H1 (cell line): ENCODE data around the gene TRAK1. TPM values are rescaled to one million over a fixed set of nuclear protein-coding genes. Genes with fewer than 3 reads are reported as not detected.

ENCODE experiments used
- CTCF ChIA-PET: fragments of 300-600 bp; sonication (Branson Sonifier 250); formaldehyde crosslinking; loops from one replicate; lab custom pipeline; 2021; ENCODE audit not compliant: partially characterized antibody; lab: Charles Lee
- POLR2A ChIA-PET: fragments of 300-600 bp; sonication (Branson Sonifier 250); formaldehyde crosslinking; loops from one replicate; lab custom pipeline; 2021; ENCODE audit warnings: inconsistent platforms; ENCODE audit not compliant: partially characterized antibody; lab: Charles Lee
- DNase-seq, 2 experiments: peaks; one replicate each; pipeline versions ENCODE4 v3.0.0 to v3.0.0-alpha.2; 2010 to 2022; ENCODE audit warnings: low spot score in 2 of 2, low read depth in 1 of 2, mixed read lengths in 1 of 2
- FAIRE-seq: peaks from 2 replicates; lab custom pipeline; 2011; peaks lifted over from hg19 to GRCh38; lab: Jason Lieb, UNC
- H2AFZ ChIP-seq: 2 replicates; pipeline ENCODE4 v1.8.1; 2012; ENCODE audit warnings: low read length, inconsistent platforms
- H2AK5ac ChIP-seq: 2 replicates; pipeline ENCODE4 v1.6.1; 2013; ENCODE audit warnings: low read depth, low read length
- H2BK120ac ChIP-seq: replicated peaks from 2 replicates; pipeline ENCODE3; 2013; ENCODE audit warnings: low read depth, low read length, inconsistent platforms
- H2BK12ac ChIP-seq: 2 replicates; pipeline ENCODE4 v1.6.1; 2013; ENCODE audit warnings: low read depth, low read length
- H2BK15ac ChIP-seq: 2 replicates; pipeline ENCODE4 v1.6.1; 2013; ENCODE audit warnings: low read length
- H2BK20ac ChIP-seq: 2 replicates; pipeline ENCODE4 v1.6.1; 2013; ENCODE audit warnings: low read length
- H2BK5ac ChIP-seq: 2 replicates; pipeline ENCODE4 v1.6.1; 2013; ENCODE audit warnings: low read depth, low read length
- H3K14ac ChIP-seq: 2 replicates; pipeline ENCODE4 v1.6.1; 2013; ENCODE audit warnings: inconsistent platforms; ENCODE audit not compliant: insufficient read length
- H3K18ac ChIP-seq: 2 replicates; pipeline ENCODE4 v1.6.1; 2013; ENCODE audit warnings: low read length; ENCODE audit errors: extremely low read depth
- H3K23ac ChIP-seq: 2 replicates; pipeline ENCODE4 v1.6.1; 2013; ENCODE audit warnings: inconsistent platforms; ENCODE audit not compliant: insufficient read length
- H3K23me2 ChIP-seq: 2 replicates; pipeline ENCODE4 v1.6.1; 2013; ENCODE audit warnings: low read depth, low read length
- H3K27ac ChIP-seq: 2 replicates; pipeline ENCODE4 v1.6.1; 2011; ENCODE audit warnings: low read depth, low read length, inconsistent platforms
- H3K27me3 ChIP-seq, 4 experiments: replicated peaks in 1 of 4; 1 replicate in 1 of 4; 2 replicates in 3 of 4; pipeline versions ENCODE4 v1.6.1 to v1.8.1; 2011 to 2013; ENCODE audit warnings: low read length in 3 of 4, mild to moderate bottlenecking in 3 of 4, inconsistent platforms in 2 of 4, mixed read lengths in 2 of 4, moderate library complexity in 1 of 4; ENCODE audit not compliant: control insufficient read depth in 3 of 4, insufficient read depth in 3 of 4; ENCODE audit errors: extremely low read depth in 1 of 4
- H3K36me3 ChIP-seq, 4 experiments: 2 replicates each; pipeline versions ENCODE4 v1.6.1 to v1.8.1; 2011 to 2013; ENCODE audit warnings: mild to moderate bottlenecking in 4 of 4, low read length in 3 of 4, moderate library complexity in 2 of 4, control low read depth in 1 of 4, inconsistent platforms in 1 of 4; ENCODE audit not compliant: insufficient read depth in 4 of 4, control insufficient read depth in 2 of 4
- H3K4ac ChIP-seq: replicated peaks from 2 replicates; pipeline ENCODE3; 2013; ENCODE audit warnings: low read length, low read depth, mixed read lengths, inconsistent platforms; ENCODE audit not compliant: insufficient read length
- H3K4me1 ChIP-seq, 4 experiments: replicated peaks in 1 of 4; 1 replicate in 1 of 4; 2 replicates in 3 of 4; pipeline versions ENCODE4 v1.6.1 to v1.8.1; 2011 to 2013; ENCODE audit warnings: low read length in 3 of 4, inconsistent platforms in 2 of 4, mixed read lengths in 1 of 4; ENCODE audit not compliant: insufficient read depth in 4 of 4, control insufficient read depth in 3 of 4
- H3K4me2 ChIP-seq, 2 experiments: 2 replicates each; pipeline versions ENCODE4 v1.6.1 to v1.8.1; 2011 to 2013; ENCODE audit warnings: low read depth in 2 of 2, low read length in 2 of 2, control low read depth in 1 of 2, inconsistent platforms in 1 of 2, mild to moderate bottlenecking in 1 of 2; ENCODE audit not compliant: insufficient read depth in 1 of 2
- H3K4me3 ChIP-seq, 4 experiments: fragments of 200-600, 300-600 bp in 1 of 4; sonication (generic), shearing (Covaris generic), sonication (Bioruptor Twin) in 1 of 4; 2 replicates each; pipeline versions ENCODE4 v1.5.1 to v1.8.1; 2011 to 2016; ENCODE audit warnings: low read length in 4 of 4, low read depth in 3 of 4, control low read depth in 2 of 4, inconsistent platforms in 2 of 4, mild to moderate bottlenecking in 2 of 4, mixed read lengths in 1 of 4, moderate library complexity in 1 of 4; ENCODE audit not compliant: insufficient read depth in 2 of 4; ENCODE audit errors: extremely low read depth in 1 of 4
- H3K56ac ChIP-seq: replicated peaks from 2 replicates; pipeline ENCODE3; 2013; ENCODE audit warnings: low read depth, mild to moderate bottlenecking, mixed read lengths, low read length, inconsistent platforms; ENCODE audit not compliant: insufficient read length
- H3K79me1 ChIP-seq: 2 replicates; pipeline ENCODE4 v1.6.1; 2013; ENCODE audit warnings: low read depth, low read length, control low read depth
- H3K79me2 ChIP-seq, 2 experiments: 2 replicates each; pipeline versions ENCODE4 v1.6.1 to v1.8.1; 2012 to 2013; ENCODE audit warnings: low read length in 2 of 2, mild to moderate bottlenecking in 2 of 2, inconsistent platforms in 1 of 2; ENCODE audit not compliant: insufficient read depth in 2 of 2, control insufficient read depth in 1 of 2
- H3K9ac ChIP-seq, 4 experiments: replicated peaks in 1 of 4; 1 replicate in 1 of 4; 2 replicates in 3 of 4; pipeline versions ENCODE4 v1.6.1 to v1.8.1; 2011 to 2013; ENCODE audit warnings: low read depth in 3 of 4, low read length in 3 of 4, control low read depth in 2 of 4, mild to moderate bottlenecking in 2 of 4, moderate library complexity in 2 of 4, inconsistent platforms in 1 of 4; ENCODE audit errors: extremely low read depth in 1 of 4
- H3K9me3 ChIP-seq, 2 experiments: 2 replicates each; pipeline versions ENCODE4 v1.6.1 to v1.8.1; 2012 to 2013; ENCODE audit warnings: mild to moderate bottlenecking in 2 of 2, moderate library complexity in 2 of 2, control low read depth in 1 of 2, inconsistent platforms in 1 of 2, low read depth in 1 of 2, low read length in 1 of 2, mixed read lengths in 1 of 2; ENCODE audit not compliant: insufficient read depth in 2 of 2
- H4K20me1 ChIP-seq, 2 experiments: replicated peaks in 1 of 2; 2 replicates each; pipeline versions ENCODE3 to v1.8.1; 2011 to 2013; ENCODE audit warnings: inconsistent platforms in 2 of 2, low read length in 2 of 2, mild to moderate bottlenecking in 1 of 2; ENCODE audit not compliant: insufficient read depth in 2 of 2, control insufficient read depth in 1 of 2
- H4K5ac ChIP-seq: 2 replicates; pipeline ENCODE4 v1.6.1; 2013; ENCODE audit warnings: low read length, low read depth, mixed read lengths, inconsistent platforms; ENCODE audit not compliant: insufficient read length
- H4K8ac ChIP-seq: 2 replicates; pipeline ENCODE4 v1.8.0; 2013; ENCODE audit warnings: mild to moderate bottlenecking, moderate library complexity, low read length, inconsistent platforms; ENCODE audit not compliant: insufficient read depth; ENCODE audit errors: extremely low read depth
- H4K91ac ChIP-seq: replicated peaks from 2 replicates; pipeline ENCODE3; 2013; ENCODE audit warnings: low read length, mixed read lengths, inconsistent platforms; ENCODE audit not compliant: insufficient read length
- NANOG ChIP-seq: IDR thresholded peaks from 2 replicates; pipeline ENCODE4 v1.6.1; 2011; ENCODE audit warnings: low read length, low read depth, mild to moderate bottlenecking, inconsistent platforms; ENCODE audit not compliant: insufficient read depth, poor library complexity, severe bottlenecking
- WGBS, 2 experiments: shearing (Covaris generic) in 1 of 2; methylation state at CpG; one replicate each; pipeline versions ENCODE4 v1.1.6 to v1.1.7; 2013 to 2015; ENCODE audit warnings: low lambda C conversion rate in 2 of 2, mixed read lengths in 2 of 2, inconsistent platforms in 1 of 2, low coverage in 1 of 2, missing lambda C conversion rate in 1 of 2; ENCODE audit not compliant: insufficient replicate concordance in 2 of 2, insufficient coverage in 1 of 2, insufficient read length in 1 of 2; ENCODE audit errors: extremely low coverage in 1 of 2, missing lambda C conversion rate in 1 of 2; 5-methylcytosine and 5-hydroxymethylcytosine counted together
- polyA plus RNA-seq, 7 experiments: library from polyadenylated mRNA; depleted of rRNA in 3 of 7; stranded (reverse) in 5 of 7; unstranded in 2 of 7; fragments of >200 nt in 5 of 7; fragments of 200-250 nt in 2 of 7; gene quantifications; 1 replicate in 5 of 7; 2 replicates in 1 of 7; 4 replicates in 1 of 7; pipeline versions ENCODE4 v1.2.1 to v1.2.3, GENCODE V29; 2011 to 2013; ENCODE audit warnings: missing spikeins in 2 of 7, mixed read lengths in 2 of 7
- total RNA-seq: library from RNA; stranded (reverse); fragmentation: NEBNext Ultra II Directional; extraction: Animal tissue kit (Norgen Biotek cat#: 25700); gene quantifications from 2 replicates; pipeline ENCODE4 v1.2.1, GENCODE V29; 2021

The TRAK1 gene
- total and polyA plus RNA-seq, 2 of the 8 experiments (the other 6 are each of a cell fraction or from before 2014, with no cell fraction given) = 21.3 to 32.7 TPM

GRCh38 chr3:42225486-42226363 lies 134.6 kb downstream of the TRAK1 start:
- H4K20me1 ChIP-seq = no peaks in the 10 kb centered on the region
- CTCF ChIA-PET = interaction anchor here (0.6 kb wide), 1 partner anchor 107 kb away, joined by 3 read pairs; no protein-coding TSS in a partner anchor

More at GRCh38 chr3:42225486-42226363, 134.6 kb downstream of the TRAK1 start:
- no peak overlapping the region for H2AK5ac ChIP-seq
- H3K4me1 ChIP-seq = 0 out of 7 replicates have a peak, but pooled peaks cover 0 to 4% (median 0%) of the 10 kb centered on the region in 4 experiments
- peaks cover 0 to 14% (median 10%) of the 10 kb centered on the region in 4 experiments; a peak in 5 of 8 replicates for H3K36me3 ChIP-seq
- DNase-seq = no peak
- H3K23ac ChIP-seq = no peak overlapping the region
- H3K4me2 ChIP-seq = no peak overlapping the region
- H4K5ac ChIP-seq = no peak overlapping the region
- no peak overlapping the region for H3K18ac ChIP-seq
- no peak overlapping the region for H2BK5ac ChIP-seq
- 77% methylated on average over 5 of the region's 5 CpGs; no CpG with 5 or more reads in 1 of the 2 experiments for WGBS, 2 experiments
- no peak overlapping the region for H3K9ac ChIP-seq
- no peaks in the 10 kb centered on the region for H3K79me2 ChIP-seq
- no peak overlapping the region for H3K4ac ChIP-seq
- no peak overlapping the region for H2BK20ac ChIP-seq
- H4K8ac ChIP-seq = no peak overlapping the region
- no peak overlapping the region for H2BK120ac ChIP-seq
- H3K56ac ChIP-seq = no peak overlapping the region
- no peak overlapping the region for H3K14ac ChIP-seq
- no peak overlapping the region for H2AFZ ChIP-seq
- H2BK12ac ChIP-seq = no peak overlapping the region
- no peak overlapping the region for H3K27ac ChIP-seq
- no peaks in the 10 kb centered on the region; the same call in 1 of the 2 replicates for H3K79me1 ChIP-seq
- TF ChIP-seq NANOG = no peak
- no peaks in the 10 kb centered on the region; a peak in 1 of 7 replicates for H3K27me3 ChIP-seq
- H3K9me3 ChIP-seq = no peaks in the 10 kb centered on the region
- no peak overlapping the region for H4K91ac ChIP-seq
- no peak overlapping the region for H3K4me3 ChIP-seq
- H2BK15ac ChIP-seq = no peak overlapping the region
- no peak for FAIRE-seq
- POLR2A ChIA-PET = interaction anchor here (0.6 kb wide), 1 partner anchor 366 kb away, joined by 3 read pairs; no protein-coding TSS in a partner anchor
- H3K23me2 ChIP-seq = no peaks in the 10 kb centered on the region
